Amniotic stem cell (primary cell): ENCODE results near the gene AFTPH.
"Not testable (repeated sequence)": the region's sequence is repeated elsewhere in the genome, so short reads cannot be mapped to it uniquely, and the experiment has no call there.

Source experiments
- DNase-seq: peaks from one replicate; lab custom pipeline; 2025; lab: John Stamatoyannopoulos, UW

AFTPH gene

GRCh38 chr2:64500549-64500948, 23.6 kb upstream of the AFTPH start:
- DNase-seq, result no peak

GRCh38 chr2:64501946-64502345, 22.2 kb upstream of the AFTPH start:
- DNase-seq, result no peak

DNA sequence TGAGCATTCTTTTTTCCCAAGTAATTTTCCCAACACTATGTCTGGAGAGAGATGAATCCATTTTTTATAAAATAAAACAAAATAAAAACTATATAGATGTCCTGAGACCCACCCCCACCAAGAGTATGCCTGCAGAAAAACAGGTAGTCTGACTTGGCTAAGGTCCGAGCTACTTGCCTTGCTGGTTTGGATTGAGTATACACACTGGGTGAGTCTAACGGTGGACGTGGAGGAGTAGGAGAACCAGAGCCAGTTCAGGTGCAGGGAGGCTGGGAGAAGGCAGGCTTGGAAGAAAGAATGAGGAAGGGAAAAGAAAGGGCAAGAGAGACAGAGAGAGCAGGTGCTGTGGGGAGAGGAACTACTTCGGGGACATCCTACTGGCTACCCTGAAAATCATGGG, 21.3 kb upstream of the AFTPH start:
- DNase-seq, result no peak

DNA sequence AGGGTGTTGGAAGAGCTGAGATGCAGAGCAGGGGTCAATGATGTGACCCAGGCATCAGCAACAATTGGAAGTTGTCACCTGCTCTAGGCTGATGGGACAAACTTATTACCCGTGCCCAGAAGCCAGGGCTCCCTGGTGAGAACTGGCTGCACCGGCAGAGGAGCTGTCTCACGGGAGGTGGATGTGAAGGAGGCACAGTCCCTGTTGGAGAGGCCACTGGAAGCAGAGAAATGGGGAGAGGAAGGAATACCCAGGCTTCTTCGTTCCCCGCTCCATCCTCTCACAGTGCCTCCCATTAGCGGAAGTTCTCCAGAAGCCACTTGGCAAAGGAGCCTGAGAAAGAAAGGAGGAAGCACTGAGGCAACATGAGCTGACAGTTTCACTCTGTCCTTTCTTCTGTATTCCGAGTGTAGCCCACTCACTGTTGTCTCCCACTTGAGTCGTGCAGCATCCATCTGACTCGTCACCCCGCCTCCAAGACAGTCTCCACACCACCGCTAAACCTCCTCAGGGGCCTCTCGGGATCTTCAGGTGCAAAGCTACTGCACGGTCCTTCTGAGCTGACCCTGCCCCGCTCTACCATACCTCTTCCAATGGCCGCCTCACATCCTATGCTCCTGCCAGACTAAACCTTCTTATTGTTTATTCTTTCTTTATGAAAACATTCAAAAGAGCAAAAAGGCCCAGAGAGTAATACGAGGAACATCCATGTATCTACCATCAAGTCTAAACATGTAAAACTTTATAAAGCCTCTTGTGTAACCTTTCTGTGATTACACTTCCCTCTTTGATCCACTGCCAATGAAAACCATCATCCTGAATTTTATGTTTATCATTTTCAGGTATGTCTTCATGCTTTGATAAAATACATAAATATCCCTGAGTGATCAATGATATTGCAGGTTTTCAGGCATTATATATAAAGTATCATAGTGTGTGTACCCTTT, 19.1 kb upstream of the AFTPH start:
- DNase-seq, result no peak

GRCh38 chr2:64506686-64507085, 17.4 kb upstream of the AFTPH start:
- no peak for DNase-seq

DNA sequence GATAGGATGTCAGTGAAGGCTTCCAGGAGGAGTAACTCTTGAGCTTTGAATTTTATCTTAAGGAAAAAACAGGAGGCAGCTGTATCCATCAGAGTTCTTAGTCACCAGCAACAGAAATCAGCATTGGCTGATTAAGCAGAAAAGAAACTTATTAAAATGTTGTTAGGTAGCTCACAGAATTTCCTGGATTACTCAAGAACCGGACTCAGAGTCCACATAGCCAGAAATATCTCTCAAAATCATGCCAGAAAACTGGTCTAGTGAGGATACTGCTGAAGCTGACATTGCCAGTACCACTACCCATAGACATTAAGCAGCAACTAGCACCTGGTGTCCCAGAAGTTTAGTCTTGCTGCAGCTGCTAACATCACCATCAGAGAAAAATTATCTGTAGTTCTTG, 10.1 kb upstream of the AFTPH start:
- DNase-seq, result no peak

DNA sequence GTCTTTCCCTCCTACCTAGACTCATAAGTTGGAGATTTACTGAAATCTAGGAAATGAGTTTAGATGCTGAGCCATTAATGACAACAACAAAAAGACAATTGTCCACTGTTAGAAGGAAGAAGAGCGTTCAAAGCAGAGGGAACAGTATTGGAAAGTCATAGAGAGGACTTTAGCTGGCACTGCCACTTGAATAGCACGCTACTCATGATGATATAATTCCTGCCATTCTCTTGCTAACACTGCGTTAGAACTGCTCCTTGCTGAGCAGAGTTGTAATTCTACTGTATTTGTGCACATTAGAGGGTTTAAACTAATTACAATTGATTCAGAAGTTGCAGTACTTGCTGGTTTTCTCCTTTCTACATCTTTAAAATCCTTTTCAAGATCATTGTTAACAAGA, 9.0 kb upstream of the AFTPH start:
- DNase-seq, result no peak

DNA sequence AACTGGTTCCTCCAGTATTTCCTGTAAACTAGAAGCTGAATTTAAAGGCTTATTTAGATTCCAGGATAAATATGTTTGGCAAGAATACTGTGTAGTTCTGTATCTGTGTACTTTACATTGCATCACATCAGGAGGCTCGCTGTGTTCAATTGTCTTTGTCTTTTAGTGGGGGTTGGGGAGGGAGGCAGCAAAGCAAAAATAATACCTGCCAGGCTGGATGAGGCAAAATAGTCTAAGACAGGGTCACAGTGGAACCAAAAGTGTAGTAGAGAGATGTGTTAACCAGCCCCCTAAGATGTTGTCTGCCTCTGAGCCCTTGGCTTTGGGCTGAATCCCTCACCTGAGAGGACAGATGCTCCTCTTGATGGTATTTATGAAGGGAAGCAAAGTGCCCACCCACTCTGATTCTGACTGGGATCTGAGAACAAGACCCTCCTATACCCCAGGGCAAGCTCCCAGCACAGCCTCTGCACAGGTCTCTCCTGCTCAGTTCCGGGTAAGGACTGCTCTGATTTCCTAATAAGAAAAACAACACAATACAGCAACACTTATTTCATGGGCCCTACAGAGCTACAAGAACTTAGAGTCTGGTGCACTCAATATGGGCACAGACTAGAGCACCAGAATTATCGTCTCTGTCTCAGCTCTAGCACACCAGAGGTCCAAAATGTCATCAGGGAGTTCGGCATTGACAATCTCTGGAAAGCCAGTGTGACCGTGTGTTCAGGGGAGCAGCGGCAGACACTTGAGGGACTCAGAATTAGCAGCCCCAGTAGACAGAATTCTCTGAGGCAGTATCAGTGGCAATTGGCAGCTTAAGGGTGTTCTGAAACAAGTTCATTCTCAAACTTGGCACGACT, 7.2 kb upstream of the AFTPH start:
- no peak for DNase-seq

- DNase-seq, result no peak
These were observed 6.6 kb upstream of the AFTPH start for GRCh38 chr2:64517511-64517884.

GRCh38 chr2:64522843-64523428, 1.2 kb upstream of the AFTPH start:
- DNase-seq, result peak; percentile 87

DNA sequence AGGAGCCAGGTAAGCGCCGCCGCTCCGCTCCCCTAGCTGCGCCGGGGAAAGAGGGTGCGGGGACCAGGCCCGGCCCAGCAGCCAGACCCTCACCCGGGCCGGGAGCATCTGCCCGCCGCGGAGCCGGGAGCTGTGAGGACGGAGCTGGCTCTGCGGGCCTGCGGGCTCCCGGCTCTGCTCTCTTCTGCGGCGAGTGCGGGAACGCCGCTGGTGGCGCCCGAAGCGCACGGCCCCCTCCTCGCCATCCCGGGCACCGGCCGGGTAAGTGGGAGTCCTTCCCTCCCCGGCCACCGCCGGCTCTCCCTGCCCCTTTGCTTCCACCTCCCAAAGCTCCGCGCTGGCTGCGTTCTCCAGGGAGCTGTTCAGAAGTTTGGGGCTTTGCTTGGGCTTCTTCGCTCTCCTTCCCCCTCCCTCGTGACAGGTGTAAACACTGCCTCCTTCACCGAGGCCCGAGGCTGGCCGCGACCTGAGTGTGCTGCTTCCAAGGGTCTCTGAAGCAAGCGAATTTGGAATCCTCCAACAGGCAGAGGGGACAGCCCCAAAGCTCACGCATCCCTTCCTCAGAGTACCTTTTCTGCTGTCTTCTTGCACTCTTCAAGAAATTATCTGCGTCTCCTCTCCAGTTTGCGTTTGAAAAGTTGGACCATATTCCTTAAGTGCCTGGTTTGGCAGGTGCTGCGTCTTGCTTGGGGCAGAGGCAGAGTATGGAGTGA, 632 bp downstream of the AFTPH start:
- DNase-seq, result no peak

DNA sequence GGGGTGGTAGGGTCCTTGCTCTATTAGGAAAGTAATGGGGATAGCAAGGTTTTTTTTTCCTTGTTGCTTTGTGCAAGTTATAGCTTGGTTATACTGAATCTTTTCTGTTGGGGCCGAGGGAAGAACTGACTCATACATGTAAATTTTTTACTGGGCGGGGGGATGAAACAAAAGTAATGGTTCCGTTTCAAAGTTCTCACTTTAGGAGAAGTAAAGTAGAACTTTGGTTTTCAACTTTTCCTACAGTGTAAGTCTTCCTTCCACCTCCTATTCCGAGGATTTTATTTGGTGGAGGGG, 1.1 kb downstream of the AFTPH start:
- DNase-seq, result no peak

- DNase-seq, result no peak
These were observed 1.9 kb downstream of the AFTPH start for GRCh38 chr2:64526034-64526433.

DNA sequence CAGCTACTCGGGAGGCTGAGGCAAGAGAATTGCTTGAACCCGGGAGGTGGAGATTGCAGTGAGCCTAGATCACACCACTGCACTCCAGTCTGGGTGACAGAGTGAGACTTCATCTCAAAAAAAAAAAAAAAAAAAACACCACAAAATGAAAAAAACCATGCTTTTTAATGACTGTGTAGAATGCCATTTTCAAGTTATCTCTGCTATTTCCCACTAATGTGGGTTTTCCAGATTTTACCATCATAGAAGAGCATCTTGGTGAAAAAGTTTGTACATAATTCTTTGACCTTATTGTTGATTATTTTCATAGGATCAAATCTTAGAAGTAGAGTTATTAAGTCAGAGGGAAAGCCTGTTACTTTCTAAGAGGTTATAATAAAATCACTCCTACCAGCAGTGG, 6.8 kb downstream of the AFTPH start:
- DNase-seq, result not testable (repeated sequence)

GRCh38 chr2:64532030-64532429, 7.9 kb downstream of the AFTPH start:
- DNase-seq, result no peak

DNA sequence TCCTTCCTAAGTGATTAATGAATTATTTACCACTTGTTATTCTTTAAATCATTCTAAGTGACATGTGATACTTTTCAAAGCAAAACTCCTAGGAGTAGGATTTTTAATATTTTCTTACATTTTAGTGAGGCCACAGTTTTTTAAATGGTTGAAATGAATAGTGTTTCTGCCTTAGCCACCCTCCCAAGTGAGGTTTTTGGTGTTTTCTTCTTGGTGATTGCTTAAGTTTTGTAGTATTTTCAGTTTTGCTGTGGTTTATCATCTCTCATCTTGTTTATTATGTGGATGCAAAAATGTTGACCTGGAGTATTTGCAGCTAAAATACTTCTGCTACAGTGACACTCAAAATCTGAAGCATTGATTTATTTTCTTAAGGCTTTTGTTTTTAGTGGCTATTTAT, 9.8 kb downstream of the AFTPH start:
- no peak for DNase-seq

DNA sequence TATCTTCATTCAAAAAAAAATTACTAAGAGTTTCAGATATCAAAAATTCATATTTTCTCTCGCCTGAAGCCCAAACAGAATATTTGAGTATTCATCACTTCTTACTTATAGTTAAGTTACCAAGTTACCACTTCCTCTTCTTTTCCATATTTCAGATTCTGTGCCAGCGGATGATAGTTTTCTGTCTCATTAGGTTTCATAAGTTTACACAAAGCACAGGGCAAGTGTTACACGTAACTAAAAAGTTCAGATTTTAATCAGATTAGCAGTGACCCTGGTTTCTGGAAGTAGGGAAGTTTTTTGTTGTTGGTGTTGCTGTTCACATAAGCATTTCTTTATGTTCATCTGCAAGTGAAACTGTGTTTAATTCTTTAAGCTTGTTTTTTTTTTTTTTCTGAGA, 10.2 kb downstream of the AFTPH start:
- DNase-seq, result no peak

GRCh38 chr2:64535024-64535423, 10.9 kb downstream of the AFTPH start:
- DNase-seq, result no peak

DNA sequence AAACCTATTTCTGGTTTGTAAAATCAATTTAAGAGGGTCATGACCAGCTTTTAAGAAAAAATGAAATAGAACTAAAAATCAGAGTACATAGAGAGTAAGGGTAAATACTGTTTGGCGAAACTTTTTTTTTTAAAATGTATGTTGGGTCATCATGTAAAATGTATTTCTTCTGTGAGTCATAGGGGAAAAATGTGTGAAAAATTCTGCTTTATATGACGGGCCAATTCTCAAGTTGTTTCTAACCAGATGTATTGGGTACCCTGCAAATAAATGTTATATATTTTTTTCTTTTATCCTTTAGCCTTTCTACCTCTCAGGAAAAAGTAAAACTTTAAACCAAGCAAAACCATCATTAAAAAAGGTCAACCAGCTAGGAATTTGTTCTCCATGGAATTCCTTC, 13.9 kb downstream of the AFTPH start:
- no peak for DNase-seq

DNA sequence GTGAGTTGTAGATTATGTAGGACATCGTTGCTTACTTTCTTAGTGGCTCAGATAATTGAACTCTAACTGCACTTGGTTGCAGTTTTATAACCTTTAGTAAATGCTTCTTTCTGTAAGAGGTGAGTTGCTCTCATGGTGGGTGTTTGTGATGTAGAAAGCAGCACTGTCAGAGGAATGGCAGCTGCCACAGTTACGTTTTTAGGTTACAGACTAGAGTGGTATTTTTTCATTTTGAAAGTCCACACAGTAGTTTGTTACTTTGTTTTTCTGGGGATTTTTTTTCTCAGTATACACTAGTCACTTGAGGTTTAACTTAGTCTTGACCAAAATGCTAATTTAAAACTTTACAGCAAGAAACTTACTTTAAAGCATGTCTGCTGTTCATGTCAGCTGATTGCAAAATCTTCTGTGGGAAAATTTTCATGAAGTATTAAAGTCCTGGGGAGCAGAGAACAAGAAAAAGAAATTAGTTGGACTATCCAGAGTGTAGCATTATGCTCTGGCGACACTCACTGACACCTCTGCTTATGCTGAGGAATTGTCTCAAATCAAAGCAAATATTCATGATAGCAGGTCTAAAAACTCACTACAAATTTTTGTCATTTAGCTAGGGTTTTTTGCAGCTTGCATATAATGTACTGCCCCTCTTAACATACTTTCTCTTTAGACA, 14.8 kb downstream of the AFTPH start:
- DNase-seq, result no peak

- DNase-seq, result no peak
These were observed 16.5 kb downstream of the AFTPH start for GRCh38 chr2:64540615-64541014.

GRCh38 chr2:64541547-64541946, 17.4 kb downstream of the AFTPH start:
- DNase-seq, result no peak
